ENCODE results near the gene NVL.

DNA sequence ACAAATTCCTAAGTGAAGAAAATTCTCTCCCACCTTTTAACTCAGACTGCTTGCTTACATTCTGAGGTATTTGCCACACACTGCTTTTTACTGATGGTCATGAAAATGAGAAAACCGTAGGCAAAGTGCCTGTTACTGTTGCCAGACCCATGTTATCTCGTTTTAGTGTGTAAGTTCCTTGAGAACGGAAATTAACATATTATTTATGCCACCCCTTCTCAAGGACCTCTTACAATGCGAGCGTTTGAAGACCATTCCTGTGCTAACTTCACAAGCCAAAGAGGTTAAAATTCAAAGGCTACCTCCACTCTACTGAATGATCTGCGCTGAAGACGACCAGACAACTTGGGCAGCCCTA lies 509 bp downstream of the NVL start:
- TF ChIP-seq, protein P1, sequence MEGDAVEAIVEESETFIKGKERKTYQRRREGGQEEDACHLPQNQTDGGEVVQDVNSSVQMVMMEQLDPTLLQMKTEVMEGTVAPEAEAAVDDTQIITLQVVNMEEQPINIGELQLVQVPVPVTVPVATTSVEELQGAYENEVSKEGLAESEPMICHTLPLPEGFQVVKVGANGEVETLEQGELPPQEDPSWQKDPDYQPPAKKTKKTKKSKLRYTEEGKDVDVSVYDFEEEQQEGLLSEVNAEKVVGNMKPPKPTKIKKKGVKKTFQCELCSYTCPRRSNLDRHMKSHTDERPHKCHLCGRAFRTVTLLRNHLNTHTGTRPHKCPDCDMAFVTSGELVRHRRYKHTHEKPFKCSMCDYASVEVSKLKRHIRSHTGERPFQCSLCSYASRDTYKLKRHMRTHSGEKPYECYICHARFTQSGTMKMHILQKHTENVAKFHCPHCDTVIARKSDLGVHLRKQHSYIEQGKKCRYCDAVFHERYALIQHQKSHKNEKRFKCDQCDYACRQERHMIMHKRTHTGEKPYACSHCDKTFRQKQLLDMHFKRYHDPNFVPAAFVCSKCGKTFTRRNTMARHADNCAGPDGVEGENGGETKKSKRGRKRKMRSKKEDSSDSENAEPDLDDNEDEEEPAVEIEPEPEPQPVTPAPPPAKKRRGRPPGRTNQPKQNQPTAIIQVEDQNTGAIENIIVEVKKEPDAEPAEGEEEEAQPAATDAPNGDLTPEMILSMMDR (IDR thresholded peaks at IDR 0.05; ENCODE audit: low read depth, low read length, missing input control): no peak
- TF ChIP-seq RAD21 (IDR thresholded peaks at IDR 0.05) (no peak), JUND (IDR thresholded peaks at IDR 0.05) (no peak), TAF1 (conservative IDR thresholded peaks at IDR 0.05) (no peak), YY1 (IDR thresholded peaks at IDR 0.05) (no peak), FOXA2 (IDR thresholded peaks at IDR 0.05) (no peak)
- TF ChIP-seq, protein P2, sequence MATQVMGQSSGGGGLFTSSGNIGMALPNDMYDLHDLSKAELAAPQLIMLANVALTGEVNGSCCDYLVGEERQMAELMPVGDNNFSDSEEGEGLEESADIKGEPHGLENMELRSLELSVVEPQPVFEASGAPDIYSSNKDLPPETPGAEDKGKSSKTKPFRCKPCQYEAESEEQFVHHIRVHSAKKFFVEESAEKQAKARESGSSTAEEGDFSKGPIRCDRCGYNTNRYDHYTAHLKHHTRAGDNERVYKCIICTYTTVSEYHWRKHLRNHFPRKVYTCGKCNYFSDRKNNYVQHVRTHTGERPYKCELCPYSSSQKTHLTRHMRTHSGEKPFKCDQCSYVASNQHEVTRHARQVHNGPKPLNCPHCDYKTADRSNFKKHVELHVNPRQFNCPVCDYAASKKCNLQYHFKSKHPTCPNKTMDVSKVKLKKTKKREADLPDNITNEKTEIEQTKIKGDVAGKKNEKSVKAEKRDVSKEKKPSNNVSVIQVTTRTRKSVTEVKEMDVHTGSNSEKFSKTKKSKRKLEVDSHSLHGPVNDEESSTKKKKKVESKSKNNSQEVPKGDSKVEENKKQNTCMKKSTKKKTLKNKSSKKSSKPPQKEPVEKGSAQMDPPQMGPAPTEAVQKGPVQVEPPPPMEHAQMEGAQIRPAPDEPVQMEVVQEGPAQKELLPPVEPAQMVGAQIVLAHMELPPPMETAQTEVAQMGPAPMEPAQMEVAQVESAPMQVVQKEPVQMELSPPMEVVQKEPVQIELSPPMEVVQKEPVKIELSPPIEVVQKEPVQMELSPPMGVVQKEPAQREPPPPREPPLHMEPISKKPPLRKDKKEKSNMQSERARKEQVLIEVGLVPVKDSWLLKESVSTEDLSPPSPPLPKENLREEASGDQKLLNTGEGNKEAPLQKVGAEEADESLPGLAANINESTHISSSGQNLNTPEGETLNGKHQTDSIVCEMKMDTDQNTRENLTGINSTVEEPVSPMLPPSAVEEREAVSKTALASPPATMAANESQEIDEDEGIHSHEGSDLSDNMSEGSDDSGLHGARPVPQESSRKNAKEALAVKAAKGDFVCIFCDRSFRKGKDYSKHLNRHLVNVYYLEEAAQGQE (IDR thresholded peaks at IDR 0.05): no peak
- TF ChIP-seq, protein P3, sequence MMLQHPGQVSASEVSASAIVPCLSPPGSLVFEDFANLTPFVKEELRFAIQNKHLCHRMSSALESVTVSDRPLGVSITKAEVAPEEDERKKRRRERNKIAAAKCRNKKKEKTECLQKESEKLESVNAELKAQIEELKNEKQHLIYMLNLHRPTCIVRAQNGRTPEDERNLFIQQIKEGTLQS (IDR thresholded peaks at IDR 0.05): no peak
- TF ChIP-seq, protein P4, sequence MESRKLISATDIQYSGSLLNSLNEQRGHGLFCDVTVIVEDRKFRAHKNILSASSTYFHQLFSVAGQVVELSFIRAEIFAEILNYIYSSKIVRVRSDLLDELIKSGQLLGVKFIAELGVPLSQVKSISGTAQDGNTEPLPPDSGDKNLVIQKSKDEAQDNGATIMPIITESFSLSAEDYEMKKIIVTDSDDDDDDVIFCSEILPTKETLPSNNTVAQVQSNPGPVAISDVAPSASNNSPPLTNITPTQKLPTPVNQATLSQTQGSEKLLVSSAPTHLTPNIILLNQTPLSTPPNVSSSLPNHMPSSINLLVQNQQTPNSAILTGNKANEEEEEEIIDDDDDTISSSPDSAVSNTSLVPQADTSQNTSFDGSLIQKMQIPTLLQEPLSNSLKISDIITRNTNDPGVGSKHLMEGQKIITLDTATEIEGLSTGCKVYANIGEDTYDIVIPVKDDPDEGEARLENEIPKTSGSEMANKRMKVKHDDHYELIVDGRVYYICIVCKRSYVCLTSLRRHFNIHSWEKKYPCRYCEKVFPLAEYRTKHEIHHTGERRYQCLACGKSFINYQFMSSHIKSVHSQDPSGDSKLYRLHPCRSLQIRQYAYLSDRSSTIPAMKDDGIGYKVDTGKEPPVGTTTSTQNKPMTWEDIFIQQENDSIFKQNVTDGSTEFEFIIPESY (IDR thresholded peaks at IDR 0.05): no peak
